CD4-positive, alpha-beta T cell treated with Interleukin-4 for 4 hours (primary cell): ENCODE results near the gene BMPER.

ENCODE experiments used
- DNase-seq: peaks from one replicate; pipeline ENCODE4 v3.0.0-alpha.2; 2020

The BMPER gene

DNA sequence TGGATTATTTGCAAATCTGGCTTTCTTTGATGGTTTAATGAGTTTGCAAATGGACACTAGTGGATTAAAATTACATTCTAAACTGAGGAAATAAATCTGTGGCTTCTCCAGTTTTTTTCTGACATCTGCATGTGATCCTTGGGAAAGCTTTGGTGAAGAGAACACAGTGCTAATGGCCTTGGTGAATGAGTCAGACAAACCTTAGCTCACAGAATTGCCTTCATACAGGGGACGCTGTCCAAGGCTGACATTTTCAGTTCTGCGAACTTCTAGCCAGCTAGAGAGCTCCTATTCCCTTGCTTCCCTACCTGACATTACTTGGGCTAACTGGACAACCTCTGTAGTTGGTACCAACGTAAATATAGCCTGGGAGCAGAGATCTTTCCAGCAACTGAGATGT, 21.2 kb downstream of the BMPER start:
- DNase-seq, result no peak

DNA sequence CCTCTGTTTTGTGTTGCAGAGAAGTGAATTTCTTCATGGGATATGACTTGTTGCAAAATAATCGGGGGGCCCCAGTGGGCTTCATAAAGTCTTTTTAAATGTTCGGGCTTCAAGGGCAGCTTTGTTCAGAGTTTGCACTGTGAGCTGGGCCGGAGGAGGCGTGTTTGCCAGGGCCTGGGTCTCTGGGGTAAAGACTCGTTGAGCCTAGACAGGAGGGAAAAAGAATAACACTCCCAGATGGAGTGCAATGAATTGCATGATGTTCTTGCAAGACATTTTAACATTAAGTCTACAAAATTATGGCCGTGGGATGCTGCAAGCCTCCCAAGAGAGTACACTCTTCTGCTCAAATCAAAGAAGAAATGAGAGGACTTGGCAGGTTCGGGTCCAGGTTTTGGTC, 23.6 kb downstream of the BMPER start:
- DNase-seq, result no peak

DNA sequence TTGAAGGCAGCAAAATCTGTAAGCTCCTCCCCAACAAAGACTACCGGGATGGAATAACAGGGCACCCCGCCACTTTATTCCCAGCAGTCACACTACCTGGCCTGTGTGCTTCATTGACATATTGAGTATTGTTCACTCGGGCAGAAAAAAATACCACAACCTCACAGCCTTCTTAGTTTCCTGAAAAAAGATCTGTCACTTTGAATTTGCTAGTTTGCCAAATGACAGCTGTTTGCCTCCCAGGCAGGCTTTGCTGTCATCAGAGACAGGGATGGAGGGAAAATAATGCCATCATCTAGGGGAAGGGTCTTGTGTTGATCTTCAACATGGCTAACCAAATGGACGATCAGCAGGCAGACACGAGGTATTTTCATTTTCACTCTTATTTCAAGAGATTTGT, 26.9 kb downstream of the BMPER start:
- no peak for DNase-seq

DNA sequence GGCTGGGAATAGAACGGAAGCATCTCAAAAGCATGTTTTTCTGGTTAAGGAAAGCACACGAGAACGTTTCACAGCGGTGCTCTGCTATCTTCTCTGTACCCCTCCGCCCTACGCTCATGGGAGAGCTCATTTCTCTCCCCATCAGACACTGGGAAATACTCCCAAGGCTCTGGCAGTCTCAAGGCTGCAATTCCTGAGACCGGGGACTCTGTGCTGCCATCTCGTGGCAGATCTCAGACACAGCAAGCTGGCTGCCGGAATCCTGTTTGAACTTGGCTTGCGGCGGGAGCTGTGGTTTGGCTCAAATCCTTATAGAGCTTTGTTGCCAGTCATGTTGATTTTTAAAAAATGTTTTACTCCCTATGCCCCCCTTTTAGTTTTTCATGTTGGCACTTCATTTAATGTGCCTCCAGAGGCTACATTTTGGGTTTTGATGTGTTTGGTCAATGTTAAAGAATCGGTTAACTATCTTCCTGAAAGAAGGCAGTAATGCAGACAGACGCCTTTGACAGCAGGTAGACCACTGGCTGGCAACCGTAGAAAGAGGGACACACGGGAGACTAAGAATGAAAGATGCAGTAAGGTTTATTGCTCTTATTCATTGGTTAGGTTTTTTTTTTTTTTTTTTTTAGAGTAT, 27.6 kb downstream of the BMPER start:
- DNase-seq, result peak; percentile 40

DNA sequence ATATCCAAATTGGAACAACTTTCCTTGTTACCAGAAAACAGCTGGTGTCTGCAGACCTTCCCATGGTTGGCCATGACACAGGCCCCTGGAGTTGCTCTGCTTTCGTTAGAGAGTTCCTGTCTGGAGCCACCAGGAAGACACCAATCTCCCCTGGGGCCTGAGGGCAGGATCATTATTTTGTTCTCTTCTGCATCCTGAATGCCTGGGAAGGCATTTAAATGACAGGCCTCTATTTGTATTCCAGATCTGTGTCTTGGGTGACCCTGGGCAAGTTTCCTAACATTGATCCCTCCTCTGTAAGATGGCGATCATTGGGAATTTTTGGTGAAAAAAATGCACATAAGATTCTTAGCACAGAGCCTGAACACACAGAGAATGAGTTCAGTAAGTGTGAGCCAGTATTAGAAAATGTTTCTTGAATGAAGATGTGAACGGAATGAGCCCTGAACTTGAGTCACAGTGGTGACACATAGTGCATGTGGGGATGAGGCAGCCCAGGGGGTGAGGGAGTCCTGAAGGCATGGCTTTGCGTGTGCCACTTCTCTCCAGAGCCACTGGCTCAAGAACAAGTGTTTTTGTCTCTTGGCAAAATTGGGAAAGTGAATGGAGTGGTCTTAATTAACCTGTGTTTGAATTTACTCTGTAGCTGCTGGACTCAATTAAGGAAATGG, 28.4 kb downstream of the BMPER start:
- DNase-seq, result no peak

DNA sequence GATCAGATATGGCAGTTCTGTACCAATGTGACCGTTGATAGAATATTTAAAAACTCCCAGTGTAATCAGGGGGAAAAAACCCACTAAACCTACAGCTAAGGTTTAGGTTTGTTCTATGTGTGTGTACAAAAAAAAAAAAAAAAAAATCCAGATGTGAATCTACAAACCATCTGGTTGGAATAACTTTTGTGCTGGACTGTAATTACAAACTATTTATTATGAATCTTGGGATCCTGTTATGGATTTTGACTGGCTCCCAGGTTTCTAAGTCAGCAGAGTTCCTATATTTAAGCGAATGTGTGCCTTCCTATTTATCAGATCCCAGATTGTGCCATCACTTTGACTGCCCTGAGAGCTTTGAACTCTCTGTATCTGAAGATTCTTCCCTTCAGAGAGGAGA, 29.1 kb downstream of the BMPER start:
- no peak for DNase-seq

DNA sequence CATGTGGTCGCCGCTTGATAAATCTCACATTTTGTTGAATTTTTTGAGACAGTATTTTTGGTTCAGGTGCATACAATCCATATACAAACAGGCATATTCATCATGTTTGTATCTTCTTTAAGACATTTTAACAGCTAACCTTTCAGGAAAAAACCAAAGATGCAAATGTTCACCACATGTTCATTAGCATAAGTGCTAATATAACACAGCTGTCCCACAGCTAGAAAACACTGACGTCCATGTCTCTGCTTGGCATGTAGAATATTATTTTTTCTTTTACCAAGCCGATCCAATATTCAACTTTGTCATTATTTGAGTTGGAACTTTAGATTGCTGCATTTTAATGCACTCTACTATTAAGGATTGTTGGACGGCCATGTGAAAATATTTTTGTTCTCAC, 31.2 kb downstream of the BMPER start:
- DNase-seq, result no peak

DNA sequence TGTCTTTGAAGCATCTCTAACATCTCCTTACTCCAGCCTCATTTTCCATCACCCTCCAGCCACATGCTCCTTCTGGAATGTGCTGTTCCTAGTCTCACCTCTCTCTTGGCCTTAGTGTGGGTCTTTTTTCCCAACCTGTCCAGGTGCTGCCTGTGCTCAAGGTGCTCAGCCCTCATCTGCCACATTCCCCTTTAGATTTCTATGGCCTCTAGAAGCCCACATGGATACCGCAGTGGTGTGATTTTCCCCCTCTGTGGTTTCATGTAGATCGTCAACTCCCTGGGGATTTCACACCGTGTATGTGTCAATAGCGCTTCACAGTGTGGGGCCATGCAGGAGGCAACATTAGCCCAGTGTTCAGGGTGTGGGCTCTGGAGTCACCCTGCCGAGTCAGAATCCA, 32.5 kb downstream of the BMPER start:
- DNase-seq, result no peak

DNA sequence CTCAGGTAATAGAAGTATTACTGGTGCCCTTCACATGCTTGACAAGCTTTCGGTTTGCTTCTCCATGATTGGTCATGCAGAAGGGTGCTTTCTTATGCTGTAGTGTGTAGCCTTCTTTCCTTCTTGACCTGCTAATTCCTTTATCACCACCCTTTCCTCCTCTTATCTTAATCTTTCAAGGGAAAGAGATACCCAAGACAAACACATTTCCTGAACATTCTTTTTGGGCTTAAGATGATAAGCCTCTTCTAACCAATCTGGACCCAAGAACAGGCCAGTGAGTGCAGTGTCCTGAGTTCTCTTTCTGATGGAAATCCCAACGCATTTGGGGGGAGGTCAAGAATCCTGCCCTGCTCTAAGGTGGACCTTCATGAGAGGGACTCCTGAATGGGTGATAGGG, 33.8 kb downstream of the BMPER start:
- DNase-seq, result no peak

DNA sequence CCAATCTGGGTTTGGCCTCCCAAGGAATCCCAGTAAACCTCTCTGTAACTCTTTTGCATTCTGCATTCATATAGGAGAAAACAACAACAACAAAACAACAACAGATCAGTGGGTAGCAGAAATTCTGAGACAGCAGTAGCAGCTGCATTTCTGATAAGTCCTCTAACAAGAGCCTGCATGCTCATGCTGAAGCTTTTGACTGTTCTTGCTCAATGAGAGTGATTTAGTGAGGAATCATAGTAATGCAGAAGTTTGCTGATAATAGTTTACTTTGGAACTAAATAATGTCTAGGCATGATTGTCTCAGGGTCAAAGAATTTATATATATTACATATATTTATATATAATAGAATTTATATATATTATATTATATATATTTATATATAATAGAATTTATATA, 35.2 kb downstream of the BMPER start:
- no peak for DNase-seq

DNA sequence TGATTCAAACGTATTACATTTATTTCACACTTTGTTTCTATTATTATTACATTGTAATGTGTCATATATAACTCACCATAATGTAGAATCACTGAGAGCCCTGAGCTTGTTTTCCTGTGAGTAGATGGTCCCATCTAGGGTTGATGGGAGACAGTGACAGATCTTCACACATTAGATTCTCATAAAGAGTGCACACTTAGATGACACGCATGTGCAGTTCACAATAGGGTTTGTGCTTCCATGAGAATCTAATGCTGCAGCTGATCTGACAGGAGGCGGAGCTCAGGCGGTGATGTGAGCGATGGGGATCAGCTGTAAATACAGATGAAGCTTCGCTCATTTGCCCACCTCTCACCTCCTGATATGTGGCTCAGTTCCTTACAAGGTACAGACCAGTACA, 36.1 kb downstream of the BMPER start:
- DNase-seq, result no peak

DNA sequence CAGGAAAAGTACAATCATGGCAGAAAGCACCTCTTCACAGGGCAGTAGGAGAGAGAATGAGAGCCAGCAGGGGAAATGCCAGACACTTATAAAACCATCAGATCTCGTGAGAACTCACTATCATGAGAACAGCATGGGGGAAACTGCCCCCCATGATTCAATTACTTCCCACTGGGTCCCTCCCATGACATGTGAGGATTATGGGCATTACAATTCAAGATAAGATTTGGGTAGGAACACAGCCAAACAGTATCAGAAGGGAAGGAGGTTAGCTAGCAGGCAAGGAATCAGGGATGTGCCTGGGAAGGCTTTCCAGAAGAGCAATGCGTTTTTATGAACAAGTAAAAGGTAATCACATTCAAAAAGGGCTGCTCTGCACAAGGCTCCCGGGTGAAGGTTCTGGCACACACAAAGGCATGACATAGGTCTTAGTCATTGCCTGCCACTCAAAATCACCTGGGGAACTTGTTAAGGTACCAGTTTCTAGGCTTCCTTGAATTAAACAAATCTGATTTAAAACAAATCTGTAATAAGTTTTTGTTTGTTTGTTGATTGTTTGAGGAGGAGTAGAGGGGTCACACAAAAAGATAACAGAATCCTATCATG, 40.9 kb downstream of the BMPER start:
- no peak for DNase-seq

DNA sequence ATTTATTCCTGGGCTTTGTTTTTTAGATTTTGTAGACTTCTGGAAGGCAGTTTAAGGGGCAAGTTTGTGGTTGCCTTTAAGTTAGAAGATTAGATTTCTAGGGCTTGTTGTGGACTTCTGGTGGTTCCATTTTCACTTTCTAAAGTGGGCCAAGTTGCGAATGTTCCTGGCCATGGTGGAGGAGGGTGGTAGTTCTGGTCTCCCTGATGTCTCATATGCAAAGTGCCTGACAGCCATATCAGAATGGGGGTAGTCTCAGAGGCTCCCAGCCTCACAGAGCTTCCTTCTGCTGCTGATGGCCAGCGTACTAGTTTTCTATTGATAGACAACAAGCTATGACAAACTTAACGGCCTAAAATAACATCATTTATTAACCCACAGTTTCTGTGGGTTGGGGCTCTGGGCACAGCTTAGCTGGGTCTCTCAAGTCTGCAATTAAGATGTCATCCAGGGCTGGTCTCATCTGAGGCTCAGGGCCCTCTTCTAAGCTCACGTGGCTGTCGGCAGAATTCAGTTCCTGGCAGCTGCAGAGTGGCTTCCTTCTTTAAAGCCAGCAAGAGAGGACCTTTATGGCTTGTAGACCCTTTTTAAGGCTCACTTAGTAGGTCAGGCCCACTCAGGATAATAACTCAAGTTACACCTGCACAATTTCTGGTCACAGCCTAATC, 44.8 kb downstream of the BMPER start:
- no peak for DNase-seq

DNA sequence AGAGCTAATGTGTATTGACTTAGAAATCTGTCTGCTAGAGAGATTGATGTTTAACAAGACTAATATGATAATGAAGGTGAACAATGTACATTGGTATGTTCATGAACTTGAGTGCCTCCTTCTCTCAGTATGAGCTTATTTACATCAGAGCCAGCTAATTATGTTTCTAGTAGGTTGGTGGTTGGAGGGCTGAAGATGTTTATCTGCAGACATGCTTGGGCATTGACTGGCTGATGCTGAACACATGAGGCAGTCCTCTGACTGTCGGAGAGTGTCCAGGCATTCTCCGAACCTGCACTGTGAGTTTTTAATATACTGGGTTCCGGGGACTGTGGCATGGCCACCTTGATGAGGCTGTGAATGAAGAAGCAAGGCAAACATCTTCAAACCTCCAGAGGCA, 47.5 kb downstream of the BMPER start:
- DNase-seq, result no peak

DNA sequence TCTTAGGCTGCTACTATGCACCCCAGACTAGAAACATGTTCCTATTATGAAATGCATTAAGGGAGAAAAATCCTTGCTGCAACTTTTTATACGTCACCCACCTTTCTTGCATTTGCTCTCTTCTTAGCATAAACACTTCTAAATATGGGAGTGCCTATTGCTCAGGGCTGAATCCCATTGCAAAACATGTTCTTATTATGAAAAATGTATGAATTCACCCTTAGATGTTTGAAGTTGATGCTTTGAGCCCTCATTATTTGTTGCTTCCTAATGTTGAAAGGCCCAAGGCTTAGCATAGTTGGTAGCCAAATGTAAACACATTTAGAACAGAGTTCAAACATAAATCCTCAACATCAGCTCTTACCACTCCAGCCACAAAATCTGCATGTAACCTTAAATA, 52.8 kb downstream of the BMPER start:
- no peak for DNase-seq

DNA sequence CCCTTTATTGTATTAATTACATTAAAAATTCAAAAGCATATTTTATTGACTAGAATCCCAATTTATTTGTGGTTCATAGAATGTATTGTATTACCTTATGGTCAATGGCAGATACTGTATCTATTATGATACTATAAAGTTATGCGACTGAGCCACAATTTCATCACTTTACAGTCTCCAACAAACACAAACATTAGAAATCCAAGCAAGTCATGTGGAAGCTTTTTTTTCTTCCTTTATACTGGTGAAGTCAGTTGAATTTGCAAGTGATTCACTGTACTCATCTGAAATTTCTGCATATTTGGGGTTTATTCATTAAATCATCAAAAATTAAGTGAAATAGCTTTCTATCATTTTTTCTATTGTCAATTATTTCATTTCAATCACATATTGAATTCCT, 54.3 kb downstream of the BMPER start:
- no peak for DNase-seq

DNA sequence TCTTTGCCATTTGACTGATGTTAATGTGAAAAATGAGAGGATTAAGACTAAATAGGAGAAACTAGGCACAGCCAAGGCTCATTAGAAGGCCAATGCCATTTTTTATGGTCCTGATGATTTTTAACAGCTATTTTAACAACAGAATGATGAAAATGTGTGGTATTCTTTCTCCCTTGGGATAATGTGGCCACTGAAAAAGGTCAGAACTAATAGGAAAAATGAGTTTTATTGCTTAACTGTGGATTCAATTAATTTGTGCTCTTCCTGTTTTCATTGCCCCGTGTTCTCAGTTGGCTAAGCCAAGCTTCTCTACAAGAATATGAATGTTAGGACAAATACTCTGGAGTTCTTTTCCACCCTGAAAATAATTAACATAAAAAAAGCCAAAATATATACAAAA, 56.6 kb downstream of the BMPER start:
- DNase-seq, result no peak

DNA sequence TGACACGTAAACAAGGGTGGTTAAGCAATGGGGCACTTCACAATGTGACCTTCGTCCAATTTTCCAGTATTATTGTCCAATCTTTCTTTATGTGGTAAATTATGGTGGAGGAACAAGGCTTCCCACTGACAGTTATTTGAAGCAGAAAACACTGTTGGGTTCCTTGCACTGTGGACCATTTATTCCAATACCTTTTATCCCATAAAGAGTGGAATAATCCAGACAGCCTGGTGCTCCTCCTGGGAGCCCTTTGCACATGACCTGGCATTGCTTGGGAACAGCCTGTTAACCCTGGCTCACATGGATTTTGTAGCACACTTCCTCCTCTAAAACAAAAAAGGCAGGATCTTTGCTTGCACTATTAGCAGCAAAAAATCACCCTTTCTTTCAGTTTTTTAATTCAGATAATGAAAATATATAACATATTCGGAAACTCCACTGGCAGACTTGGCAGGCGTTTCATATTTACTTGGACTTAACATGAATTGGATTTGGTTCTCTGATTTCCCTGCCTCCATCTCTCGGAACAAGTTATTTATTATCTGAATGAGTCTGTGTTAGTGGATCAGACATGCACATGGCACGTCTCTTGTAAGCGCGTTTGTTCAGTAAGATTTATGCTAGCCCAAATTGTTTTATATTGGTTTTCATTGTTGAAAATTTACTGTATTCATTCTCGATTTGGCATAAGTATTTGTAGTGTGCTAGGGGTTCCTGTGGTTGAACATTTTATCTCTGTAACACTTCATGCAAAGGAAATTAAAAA, 59.3 kb downstream of the BMPER start:
- DNase-seq, result no peak

DNA sequence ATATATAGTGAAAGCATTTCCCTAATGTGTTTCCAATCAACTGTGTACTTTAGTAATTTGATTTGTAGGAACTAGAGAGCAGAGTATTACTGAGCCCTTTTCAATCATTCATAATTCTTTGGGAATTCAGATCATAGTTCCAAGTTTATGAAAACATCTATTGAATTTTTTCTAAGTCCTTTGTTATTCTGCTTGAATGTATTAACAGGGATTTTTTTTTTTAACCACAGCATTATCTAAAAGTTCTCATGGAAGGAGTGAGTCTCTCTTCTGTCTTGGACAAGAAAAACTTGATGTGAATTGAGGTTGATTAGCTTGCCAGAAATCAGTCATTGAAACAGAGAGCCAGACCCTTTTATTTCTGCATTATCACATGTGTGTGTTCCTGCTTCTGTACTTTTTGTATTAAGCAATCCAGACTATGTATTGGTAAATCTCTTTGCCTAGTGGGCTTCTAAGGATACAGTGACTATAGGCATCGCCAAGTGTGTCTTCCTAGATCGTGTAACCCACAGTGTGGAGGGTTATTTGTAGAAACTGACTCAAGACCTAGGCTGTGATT, 59.9 kb downstream of the BMPER start:
- DNase-seq, result no peak

DNA sequence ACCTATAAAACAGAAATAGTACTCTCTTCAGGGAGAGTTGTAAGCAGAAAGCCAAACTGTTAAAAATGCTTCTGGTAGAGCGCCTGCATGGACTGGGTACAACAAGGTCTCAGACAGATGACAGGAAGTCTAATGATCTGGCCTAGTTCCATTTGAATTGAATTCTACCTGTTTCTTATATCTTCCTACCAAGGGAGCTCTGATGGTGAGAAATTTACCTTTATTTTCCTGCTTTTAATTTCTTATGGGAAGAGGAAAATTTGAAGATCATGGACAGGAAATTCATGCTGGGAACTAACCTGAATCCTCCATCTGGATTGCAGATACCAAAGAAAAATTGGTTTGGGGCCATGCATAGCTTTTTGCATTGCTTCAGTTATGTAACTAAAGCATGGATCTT, 63.3 kb downstream of the BMPER start:
- DNase-seq, result no peak

DNA sequence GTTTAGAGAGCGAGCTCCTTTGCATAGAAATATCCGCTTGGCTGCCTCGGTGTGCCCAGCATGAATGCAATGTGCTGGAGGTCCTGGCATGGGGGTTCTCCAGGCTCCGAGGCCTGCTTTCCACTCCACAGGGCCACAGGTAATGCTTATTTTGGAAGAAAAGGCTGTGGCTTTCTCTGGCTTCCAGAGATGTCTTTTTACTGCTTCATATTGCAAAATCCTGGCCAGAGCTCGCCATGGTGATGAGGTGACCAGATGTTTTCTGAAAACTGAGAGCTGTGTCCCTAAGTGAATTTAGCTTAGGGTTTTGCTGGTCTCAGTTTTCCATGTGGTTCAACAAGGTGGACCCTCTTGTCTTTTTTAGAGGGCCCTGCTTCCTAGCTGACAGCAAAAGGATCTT, 65.2 kb downstream of the BMPER start:
- DNase-seq, result no peak

DNA sequence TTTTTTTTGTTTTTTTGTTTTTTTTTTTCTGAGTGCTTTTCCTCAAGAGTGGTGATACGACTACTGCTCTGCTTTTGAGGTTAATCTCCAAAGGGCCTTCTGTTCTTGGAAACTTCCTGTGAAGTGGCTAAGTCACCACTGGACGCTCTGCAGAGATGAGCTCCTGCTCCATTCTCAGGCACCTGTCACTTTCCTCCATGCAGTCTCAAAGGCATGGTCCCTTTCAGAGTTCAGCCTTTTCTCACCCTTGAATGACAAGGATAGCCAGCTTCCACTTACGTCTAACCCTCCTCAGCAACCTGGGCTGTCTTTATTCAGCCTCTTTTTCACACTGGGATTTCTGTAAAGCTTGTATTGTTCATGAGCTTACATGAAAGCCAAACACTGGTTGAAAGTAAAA, 65.8 kb downstream of the BMPER start:
- DNase-seq, result no peak
